HG02884 (cell line): ENCODE results near the gene FKBP11.

ENCODE experiments used
- ATAC-seq: cut with Tn5 transposase; IDR thresholded peaks from one replicate; pipeline ENCODE4 v1.9.1; 2021; ENCODE audit warnings: mild to moderate bottlenecking, moderate library complexity; ENCODE audit not compliant: unreplicated experiment

FKBP11 gene

GRCh38 chr12:48956279-48957140 is 31.2 kb upstream of the FKBP11 start:
- ATAC-seq: peak; percentile 24

- ATAC-seq: no peak
Measured at GRCh38 chr12:48954841-48955501, 29.7 kb upstream of the FKBP11 start.

- no peak for ATAC-seq
Measured at GRCh38 chr12:48954061-48954460, 28.8 kb upstream of the FKBP11 start.

- no peak for ATAC-seq
Measured at GRCh38 chr12:48952691-48953090, 27.4 kb upstream of the FKBP11 start.

- ATAC-seq: no peak
Measured at GRCh38 chr12:48947727-48948126, 22.4 kb upstream of the FKBP11 start.

GRCh38 chr12:48946943-48947342 is 21.7 kb upstream of the FKBP11 start:
- ATAC-seq: no peak

- ATAC-seq: no peak
Measured at GRCh38 chr12:48946205-48946604, 20.9 kb upstream of the FKBP11 start.

GRCh38 chr12:48943221-48943620 is 17.9 kb upstream of the FKBP11 start:
- no peak for ATAC-seq

GRCh38 chr12:48940181-48940580 is 14.9 kb upstream of the FKBP11 start:
- no peak for ATAC-seq

- no peak for ATAC-seq
Measured at GRCh38 chr12:48938805-48939204, 13.5 kb upstream of the FKBP11 start.

GRCh38 chr12:48937170-48937569 is 11.9 kb upstream of the FKBP11 start:
- ATAC-seq: no peak

- no peak for ATAC-seq
Measured at GRCh38 chr12:48936379-48936979, 11.2 kb upstream of the FKBP11 start.

GRCh38 chr12:48934312-48934706 is 9.0 kb upstream of the FKBP11 start:
- ATAC-seq: no peak

GRCh38 chr12:48933664-48934311 is 8.5 kb upstream of the FKBP11 start:
- no peak for ATAC-seq

- ATAC-seq: no peak
Measured at GRCh38 chr12:48932878-48933277, 7.6 kb upstream of the FKBP11 start.

- no peak for ATAC-seq
Measured at GRCh38 chr12:48930475-48930874, 5.2 kb upstream of the FKBP11 start.

GRCh38 chr12:48929551-48929950 is 4.3 kb upstream of the FKBP11 start:
- no peak for ATAC-seq

- no peak for ATAC-seq
Measured at GRCh38 chr12:48927261-48927660, 2.0 kb upstream of the FKBP11 start.

GRCh38 chr12:48924617-48925303 is 532 bp downstream of the FKBP11 start:
- peak; percentile 78 for ATAC-seq

- no peak for ATAC-seq
Measured at GRCh38 chr12:48923117-48923516, 2.2 kb downstream of the FKBP11 start.
